CD4-positive, alpha-beta memory T cell (primary cell): Measurements from ENCODE around the gene MRFAP1L1. TPM values are rescaled to one million over a fixed set of nuclear protein-coding genes. Genes with fewer than 3 reads are reported as not detected.
"Not testable (repeated sequence)": the region's sequence is repeated elsewhere in the genome, so short reads cannot be mapped to it uniquely, and the experiment has no call there.

ENCODE experiments used
- CTCF ChIA-PET: fragments of 350-600 bp; sonication (Branson Sonifier 250); formaldehyde crosslinking; loops from one replicate; lab custom pipeline; 2021; ENCODE audit warnings: inconsistent platforms; ENCODE audit not compliant: partially characterized antibody; lab: Charles Lee
- POLR2A ChIA-PET: fragments of 350-600 bp; sonication (Branson Sonifier 250); formaldehyde crosslinking; loops from one replicate; lab custom pipeline; 2021; ENCODE audit not compliant: partially characterized antibody; lab: Charles Lee
- DNase-seq, 5 donors: peaks; one replicate each; pipeline versions ENCODE4 v3.0.0 to v3.0.0-alpha.2; 2020 to 2022; ENCODE audit warnings: mixed read lengths in 1 of 5
- H3K27ac ChIP-seq: one replicate; pipeline ENCODE4 v1.7.0; 2013; ENCODE audit warnings: low read depth, low read length
- H3K27me3 ChIP-seq: 2 replicates; pipeline ENCODE4 v1.7.0; 2013; ENCODE audit warnings: mild to moderate bottlenecking, low read length, moderate library complexity; ENCODE audit not compliant: insufficient read depth
- H3K36me3 ChIP-seq: 2 replicates; pipeline ENCODE4 v1.7.0; 2013; ENCODE audit warnings: mild to moderate bottlenecking, low read length, moderate library complexity; ENCODE audit not compliant: insufficient read depth
- H3K4me1 ChIP-seq: 2 replicates; pipeline ENCODE4 v1.7.0; 2013; ENCODE audit warnings: mild to moderate bottlenecking, low read length, moderate library complexity; ENCODE audit not compliant: insufficient read depth
- H3K4me3 ChIP-seq, 2 donors: one replicate each; pipeline ENCODE4 v1.7.0; 2013; ENCODE audit warnings: low read length in 2 of 2, mild to moderate bottlenecking in 1 of 2
- H3K9me3 ChIP-seq, 2 donors: one replicate each; pipeline ENCODE4 v1.7.0; 2013; ENCODE audit warnings: low read length in 2 of 2, control low read depth in 1 of 2; ENCODE audit not compliant: control insufficient read depth in 1 of 2
- H3K27ac Mint-ChIP-seq, 7 donors: one replicate each; pipeline ENCODE4 v1.8.0; 2020 to 2021; ENCODE audit warnings: mixed read lengths in 7 of 7, mild to moderate bottlenecking in 6 of 7, inconsistent platforms in 3 of 7, moderate library complexity in 3 of 7
- H3K27me3 Mint-ChIP-seq, 2 donors: one replicate each; pipeline ENCODE4 v1.8.0; 2020 to 2021; ENCODE audit warnings: mixed read lengths in 2 of 2
- H3K36me3 Mint-ChIP-seq, 2 donors: one replicate each; pipeline ENCODE4 v1.8.0; 2020 to 2021; ENCODE audit warnings: mixed read lengths in 2 of 2, inconsistent platforms in 1 of 2, mild to moderate bottlenecking in 1 of 2
- H3K4me1 Mint-ChIP-seq, 4 donors: one replicate each; pipeline ENCODE4 v1.8.0; 2020 to 2021; ENCODE audit warnings: mixed read lengths in 4 of 4, mild to moderate bottlenecking in 1 of 4
- H3K4me3 Mint-ChIP-seq, 8 donors: one replicate each; pipeline ENCODE4 v1.8.0; 2020 to 2021; ENCODE audit warnings: mixed read lengths in 8 of 8, mild to moderate bottlenecking in 7 of 8, moderate library complexity in 6 of 8, inconsistent platforms in 3 of 8
- H3K9me3 Mint-ChIP-seq, 8 donors: one replicate each; pipeline ENCODE4 v1.8.0; 2020 to 2021; ENCODE audit warnings: mixed read lengths in 8 of 8, mild to moderate bottlenecking in 5 of 8, inconsistent platforms in 3 of 8, moderate library complexity in 1 of 8
- intact Hi-C: fragments of 100-400 bp; cut with micrococcal nuclease; formaldehyde crosslinking; loops from one replicate; pipeline ENCODE4 v1.15.1; 2023
- polyA plus RNA-seq, 2 donors: library from polyadenylated mRNA; unstranded; fragments of 300-500 nt; fragmentation: Illumina TruSeq; gene quantifications; one replicate each; pipeline ENCODE4 v1.2.3, GENCODE V29; 2021
- total RNA-seq, 2 experiments: library from RNA; stranded (reverse); gene quantifications; one replicate each; pipeline ENCODE4 v1.2.3, GENCODE V29; 2021

Gene MRFAP1L1
- total and polyA plus RNA-seq, 4 experiments from 2014 or later, result 127 to 147 (median 133) TPM

GRCh38 chr4:6676722-6677558, 32.7 kb downstream of the MRFAP1L1 start:
- Histone ChIP-seq H3K27me3 (no peaks in the 10 kb centered on the region), H3K27ac (peak overlapping the region; percentile 71), H3K9me3 (peaks cover 0 to 5% of the 10 kb centered on the region in 2 donors), H3K4me1 (peaks cover 36% of the 10 kb centered on the region), H3K4me3 (peak overlapping the region; percentile 3 to 4), H3K36me3 (peaks cover 11% of the 10 kb centered on the region)
- Mint-ChIP-seq H3K27me3 (no peaks in the 10 kb centered on the region), H3K9me3 (peaks cover 0 to 13% (median 6%) of the 10 kb centered on the region in 8 donors), H3K4me1 (peaks cover 44 to 77% (median 62%) of the 10 kb centered on the region in 4 donors), H3K4me3 (peak overlapping the region; percentile 57 to 99 (median 96)), H3K36me3 (peaks cover 51 to 60% of the 10 kb centered on the region in 2 donors), H3K27ac (peak overlapping the region; percentile 84 to 97 (median 94))
- CTCF ChIA-PET, result interaction anchor here (0.8 to 7.6 kb wide), 8 partner anchors 13 to 197 kb away, joined by 3 to 189 read pairs (median 56); partner anchors contain the start of genes BLOC1S4, MRFAP1L1 and S100P
- DNase-seq, result peak in 1 of 5 donors; percentile 51
- POLR2A ChIA-PET, result interaction anchor here (4.1 to 17.1 kb wide), 4 partner anchors 7 to 35 kb away, joined by 44 to 1401 read pairs (median 110); partner anchors contain the start of genes BLOC1S4, MRFAP1, MRFAP1L1 and S100P
- intact Hi-C loops, result no loop called here

- ChIA-PET POLR2A (interaction anchor here (0.6 to 17.1 kb wide), 27 partner anchors 10 to 409 kb away, joined by 3 to 1401 read pairs (median 5); partner anchors contain the start of genes BLOC1S4, GRPEL1, MAN2B2 and MRFAP1), CTCF (interaction anchor here (0.7 to 7.6 kb wide), 21 partner anchors 10 to 409 kb away, joined by 3 to 189 read pairs (median 8); partner anchors contain the start of genes BLOC1S4, MRFAP1, MRFAP1L1 and S100P)
- Histone ChIP-seq H3K36me3 (peaks cover 11% of the 10 kb centered on the region), H3K9me3 (no peaks in the 10 kb centered on the region), H3K4me1 (peaks cover 36% of the 10 kb centered on the region), H3K27me3 (no peaks in the 10 kb centered on the region), H3K27ac (peak overlapping the region; percentile 71), H3K4me3 (peak overlapping the region; percentile 59 to 65)
- peak overlapping the region; percentile 92 to 99 (median 98) for H3K4me3 Mint-ChIP-seq
- H3K27me3 Mint-ChIP-seq, result no peaks in the 10 kb centered on the region
- peaks cover 42 to 50% of the 10 kb centered on the region in 2 donors for H3K36me3 Mint-ChIP-seq
- H3K27ac Mint-ChIP-seq, result peak overlapping the region; percentile 94 to 98 (median 97)
- H3K9me3 Mint-ChIP-seq, result peaks cover 0 to 7% (median 2%) of the 10 kb centered on the region in 8 donors
- DNase-seq, result peak; percentile 74 to 85 (median 78)
- intact Hi-C loops, result loop anchor here (1.0 to 2.0 kb wide), 11 partner anchors 10 to 394 kb away; partner anchors contain the start of genes BLOC1S4, GRPEL1, MRFAP1 and MRFAP1L1
- peaks cover 41 to 66% (median 54%) of the 10 kb centered on the region in 4 donors for H3K4me1 Mint-ChIP-seq
Observed at GRCh38 chr4:6674500-6675149, 35.0 kb downstream of the MRFAP1L1 start.

- peaks cover 39 to 59% (median 49%) of the 10 kb centered on the region in 4 donors for H3K4me1 Mint-ChIP-seq
- H3K36me3 ChIP-seq, result peaks cover 11% of the 10 kb centered on the region
- intact Hi-C loops, result loop anchor here (1.0 to 2.0 kb wide), 11 partner anchors 10 to 394 kb away; partner anchors contain the start of genes BLOC1S4, GRPEL1, MRFAP1 and MRFAP1L1
Observed at GRCh38 chr4:6673660-6674499, 35.8 kb downstream of the MRFAP1L1 start.

GRCh38 chr4:6673191-6673659, 36.4 kb downstream of the MRFAP1L1 start:
- Histone ChIP-seq H3K36me3 (peaks cover 11% of the 10 kb centered on the region), H3K4me3 (peak overlapping the region; percentile 59 to 65), H3K4me1 (peaks cover 36% of the 10 kb centered on the region), H3K27ac (peak overlapping the region; percentile 71)
- peak overlapping the region; percentile 92 to 99 (median 96) for H3K4me3 Mint-ChIP-seq
- peak overlapping the region; percentile 95 to 99 (median 97) for H3K27ac Mint-ChIP-seq
- ChIA-PET POLR2A (interaction anchor here (0.8 to 17.1 kb wide), 14 partner anchors 10 to 395 kb away, joined by 3 to 1401 read pairs (median 16); partner anchors contain the start of genes BLOC1S4, GRPEL1, MAN2B2 and MRFAP1), CTCF (interaction anchor here (1.3 to 7.6 kb wide), 7 partner anchors 9 to 45 kb away, joined by 4 to 189 read pairs (median 79); partner anchors contain the start of genes BLOC1S4, MRFAP1, MRFAP1L1 and S100P)
- peaks cover 32 to 41% of the 10 kb centered on the region in 2 donors for H3K36me3 Mint-ChIP-seq
- H3K27me3 Mint-ChIP-seq, intact Hi-C loops, H3K9me3 Mint-ChIP-seq, H3K9me3 ChIP-seq, H3K27me3 ChIP-seq: not testable (repeated sequence)
- peaks cover 33 to 52% (median 43%) of the 10 kb centered on the region in 4 donors for H3K4me1 Mint-ChIP-seq
- peak in 1 of 5 donors; percentile 65 for DNase-seq

More at GRCh38 chr4:6673660-6674499, 35.8 kb downstream of the MRFAP1L1 start:
- H3K4me1 ChIP-seq, result peaks cover 36% of the 10 kb centered on the region
- peak; percentile 94 to 96 (median 96) for DNase-seq
- peaks cover 38 to 44% of the 10 kb centered on the region in 2 donors for H3K36me3 Mint-ChIP-seq
- no peaks in the 10 kb centered on the region for H3K27me3 ChIP-seq
- no peaks in the 10 kb centered on the region for H3K9me3 ChIP-seq
- H3K27ac ChIP-seq, result peak overlapping the region; percentile 71
- peaks cover 0 to 7% (median 0%) of the 10 kb centered on the region in 8 donors for H3K9me3 Mint-ChIP-seq
- peak overlapping the region; percentile 59 to 65 for H3K4me3 ChIP-seq
- CTCF ChIA-PET, result interaction anchor here (1.1 to 7.6 kb wide), 16 partner anchors 9 to 409 kb away, joined by 3 to 189 read pairs (median 9); partner anchors contain the start of genes BLOC1S4, MRFAP1, MRFAP1L1 and S100P
- POLR2A ChIA-PET, result interaction anchor here (0.6 to 17.1 kb wide), 27 partner anchors 10 to 410 kb away, joined by 3 to 1401 read pairs (median 5); partner anchors contain the start of genes BLOC1S4, GRPEL1, MAN2B2 and MRFAP1
- peak overlapping the region; percentile 95 to 99 (median 98) for H3K27ac Mint-ChIP-seq
- peak overlapping the region; percentile 92 to 99 (median 98) for H3K4me3 Mint-ChIP-seq
- H3K27me3 Mint-ChIP-seq, result no peaks in the 10 kb centered on the region

GRCh38 chr4:6672541-6673190, 37.0 kb downstream of the MRFAP1L1 start:
- POLR2A ChIA-PET, result interaction anchor here (0.8 to 17.1 kb wide), 11 partner anchors 9 to 395 kb away, joined by 3 to 1401 read pairs (median 17); partner anchors contain the start of genes BLOC1S4, GRPEL1, MAN2B2 and MRFAP1
- Mint-ChIP-seq H3K4me3 (peak overlapping the region in 3 of 8 donors; percentile 96 to 99 (median 99)), H3K36me3 (peaks cover 30 to 40% of the 10 kb centered on the region in 2 donors), H3K27ac (peak overlapping the region in 2 of 7 donors; percentile 95 to 97), H3K4me1 (peaks cover 31 to 49% (median 41%) of the 10 kb centered on the region in 4 donors)
- Histone ChIP-seq H3K27ac (peak overlapping the region; percentile 71), H3K4me1 (peaks cover 34% of the 10 kb centered on the region), H3K36me3 (peaks cover 11% of the 10 kb centered on the region)
- H3K4me3 ChIP-seq, H3K27me3 ChIP-seq, intact Hi-C loops, H3K27me3 Mint-ChIP-seq, H3K9me3 ChIP-seq, DNase-seq, H3K9me3 Mint-ChIP-seq: not testable (repeated sequence)
- CTCF ChIA-PET, result interaction anchor here (1.3 to 7.6 kb wide), 8 partner anchors 8 to 201 kb away, joined by 4 to 189 read pairs (median 49); partner anchors contain the start of genes BLOC1S4, MRFAP1, MRFAP1L1 and S100P
